ENCODE measurements around the gene AMZ1.

DNA sequence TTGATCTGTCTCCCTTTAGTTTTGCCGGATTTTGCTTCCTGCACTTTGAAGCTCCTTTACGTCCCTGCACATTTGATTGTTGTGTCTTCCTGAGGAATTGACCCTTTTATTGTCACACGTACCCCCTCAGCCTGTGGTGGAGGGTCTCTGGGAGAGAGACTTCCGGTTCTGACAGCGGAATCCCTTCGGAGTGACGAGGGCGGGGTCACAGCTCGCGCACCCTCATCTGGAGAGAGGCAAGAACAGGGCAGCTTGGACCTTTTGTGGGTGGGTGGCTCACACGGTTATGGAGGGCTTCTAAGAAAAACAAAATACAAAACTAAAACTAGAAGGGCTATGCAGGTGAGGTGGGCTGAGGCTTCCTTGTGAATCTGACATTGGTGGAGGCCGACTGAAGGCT, 26.0 kb downstream of the AMZ1 start:
- TF ChIP-seq CTCF (IDR thresholded peaks at IDR 0.05) (no peak), EZH2 (IDR thresholded peaks at IDR 0.05) (no peak)

Measured in neural progenitor cell (in vitro differentiated cells).